K562 (cell line): ENCODE measurements around the gene ADIPOQ. TPM values are rescaled to one million over a fixed set of nuclear protein-coding genes. Genes with fewer than 3 reads are reported as not detected.

Experiments
- ATAC-seq: fragments of 200-7000 bp; cut with Tn5 transposase; 3 replicates; pipeline ENCODE4 v1.9.1; 2020; ENCODE audit warnings: moderate library complexity
- BruUV-seq: library from RNA; stranded (reverse); fragments of 400-500 nt; replicated peaks from 2 replicates; lab custom pipeline; 2021; lab: Mats Ljungman, UMichigan
- CTCF ChIA-PET: fragments of 300-600 bp; formaldehyde crosslinking; extraction: SDS; loops from one replicate; lab custom pipeline; 2021; ENCODE audit warnings: low intra/inter-chr PET ratio; lab: Yijun Ruan, JAX
- POLR2A ChIA-PET: fragments of 300-600, 350-650 bp; sonication (Branson Sonifier 250); formaldehyde crosslinking; extraction: SDS; loops from one replicate; lab custom pipeline; 2021; ENCODE audit warnings: antibody characterized with exemption, inconsistent platforms; lab: Yijun Ruan, JAX
- DNase-seq, 4 experiments: peaks; one replicate each; pipeline versions ENCODE4 v3.0.0 to v3.0.0-alpha.2; 2011 to 2018; ENCODE audit warnings: low spot score in 3 of 4, mixed read lengths in 3 of 4; ENCODE audit errors: extremely low read depth in 1 of 4
- FAIRE-seq: peaks from 2 replicates; lab custom pipeline; 2011; peaks lifted over from hg19 to GRCh38; lab: Jason Lieb, UNC
- H2AFZ ChIP-seq: 2 replicates; pipeline ENCODE4 v1.6.0; 2011; ENCODE audit warnings: low read depth, low read length, control low read depth, inconsistent platforms
- H3K27ac ChIP-seq: fragments of 200-600 bp; 3 replicates; pipeline ENCODE4 v1.8.0; 2011; ENCODE audit warnings: low read depth, mild to moderate bottlenecking, control low read depth, inconsistent platforms, low read length, moderate library complexity, mixed read lengths; ENCODE audit errors: extremely low read depth
- H3K27me3 ChIP-seq, 2 experiments: fragments of 300-600 bp in 1 of 2; 2 replicates in 1 of 2; 3 replicates in 1 of 2; pipeline versions ENCODE4 v1.6.0 to v1.8.0; 2011; ENCODE audit warnings: inconsistent platforms in 2 of 2, low read length in 2 of 2, mild to moderate bottlenecking in 1 of 2, mixed read lengths in 1 of 2, moderate library complexity in 1 of 2; ENCODE audit not compliant: control insufficient read depth in 2 of 2, insufficient read depth in 2 of 2
- H3K36me3 ChIP-seq: fragments of 300-600 bp; 3 replicates; pipeline ENCODE4 v1.8.0; 2011; ENCODE audit warnings: mild to moderate bottlenecking, low read length, inconsistent platforms; ENCODE audit not compliant: control insufficient read depth, insufficient read depth
- H3K4me1 ChIP-seq, 2 experiments: fragments of 200-600 bp in 1 of 2; replicated peaks in 1 of 2; 2 replicates in 1 of 2; 3 replicates in 1 of 2; pipeline versions ENCODE4 v1.5.1 to v1.8.0; 2011; ENCODE audit warnings: inconsistent platforms in 2 of 2, low read length in 2 of 2, mild to moderate bottlenecking in 1 of 2, mixed read lengths in 1 of 2, moderate library complexity in 1 of 2; ENCODE audit not compliant: control insufficient read depth in 2 of 2, insufficient read depth in 2 of 2
- H3K4me2 ChIP-seq: 2 replicates; pipeline ENCODE4 v1.6.1; 2011; ENCODE audit warnings: low read length, control low read depth, inconsistent platforms, mixed read lengths; ENCODE audit not compliant: insufficient read depth
- H3K4me3 ChIP-seq: fragments of 200-600 bp; sonication (generic), shearing (Covaris generic); 2 replicates; pipeline ENCODE4 v1.5.1; 2016; ENCODE audit warnings: control low read depth, inconsistent platforms
- H3K79me2 ChIP-seq: fragments of 200-600 bp; 3 replicates; pipeline ENCODE4 v1.8.0; 2011; ENCODE audit warnings: low read length, inconsistent platforms; ENCODE audit not compliant: control insufficient read depth, insufficient read depth
- H3K9ac ChIP-seq, 2 experiments: 2 replicates each; pipeline versions ENCODE4 v1.6.0 to v1.6.1; 2011; ENCODE audit warnings: low read depth in 2 of 2, low read length in 2 of 2, control low read depth in 1 of 2, inconsistent platforms in 1 of 2, mild to moderate bottlenecking in 1 of 2, mixed read lengths in 1 of 2; ENCODE audit not compliant: insufficient read depth in 1 of 2
- H3K9me1 ChIP-seq: one replicate; pipeline ENCODE4 v1.6.0; 2011; ENCODE audit warnings: inconsistent platforms, mild to moderate bottlenecking, low read length, moderate library complexity; ENCODE audit not compliant: control insufficient read depth, insufficient read depth
- H3K9me3 ChIP-seq: replicated peaks from 2 replicates; pipeline ENCODE4 v1.5.1; 2011; ENCODE audit warnings: low read depth, low read length, inconsistent platforms; ENCODE audit not compliant: control insufficient read depth, insufficient read depth
- H4K20me1 ChIP-seq: replicated peaks from 2 replicates; pipeline ENCODE4 v1.6.1; 2011; ENCODE audit warnings: low read length, inconsistent platforms, mixed read lengths; ENCODE audit not compliant: control insufficient read depth, insufficient read depth
- EP300 ChIP-seq: IDR thresholded peaks from 2 replicates; pipeline ENCODE4 v1.6.1; 2012; ENCODE audit warnings: low read length, improper control_type of control experiment
- HDAC1 ChIP-seq, 2 experiments: fragments of 450-650 bp; IDR thresholded peaks; 2 replicates each; pipeline ENCODE4 v1.6.1; 2016 to 2017; ENCODE audit warnings: inconsistent platforms in 1 of 2, mild to moderate bottlenecking in 1 of 2, moderate library complexity in 1 of 2
- HDAC2 ChIP-seq: fragments of 450-650 bp; IDR thresholded peaks from 2 replicates; pipeline ENCODE4 v1.6.1; 2016; ENCODE audit warnings: mild to moderate bottlenecking
- KDM1A ChIP-seq, 2 experiments: fragments of 450-650 bp; IDR thresholded peaks; 2 replicates each; pipeline ENCODE4 v1.6.1; 2016; ENCODE audit warnings: mild to moderate bottlenecking in 2 of 2
- KHSRP ChIP-seq: fragments of 450-650 bp; IDR thresholded peaks from 2 replicates; pipeline ENCODE4 v1.6.1; 2017
- RCOR1 ChIP-seq, 2 experiments: IDR thresholded peaks; 2 replicates each; pipeline ENCODE4 v1.6.1; 2012; ENCODE audit warnings: low read depth in 2 of 2, low read length in 2 of 2, borderline replicate concordance in 1 of 2, improper control_type of control experiment in 1 of 2
- ZNF311 ChIP-seq: fragments of 250-450 bp; sonication (Bioruptor Pico); IDR thresholded peaks from 2 replicates; pipeline ENCODE4 v1.4.0; 2020; ENCODE audit warnings: mild to moderate bottlenecking, moderate library complexity
- WGBS: fragments of 100-300 bp; shearing (Covaris generic); methylation state at CpG from one replicate; pipeline ENCODE4 v1.1.6; 2016; ENCODE audit warnings: low coverage, mixed read lengths; ENCODE audit not compliant: insufficient coverage; ENCODE audit errors: missing lambda C conversion rate; 5-methylcytosine and 5-hydroxymethylcytosine counted together
- in situ Hi-C: fragments of 300-500 bp; cut with MboI; formaldehyde crosslinking; loops from 4 replicates; pipeline ENCODE4 v1.15.0; 2018; ENCODE audit warnings: inconsistent platforms, mixed read lengths
- intact Hi-C: fragments of 100-400 bp; cut with micrococcal nuclease; formaldehyde crosslinking; loops from 2 replicates; pipeline ENCODE4 v1.14.2; 2022
- polyA plus RNA-seq, 8 experiments: library from polyadenylated mRNA; depleted of rRNA in 4 of 8; stranded (reverse) in 5 of 8; unstranded in 3 of 8; fragments of >200 nt; fragmentation: Nextera tagmentation in 2 of 8; fragmentation: Illumina TruSeq in 1 of 8; extraction: Ambion mirVana in 2 of 8; extraction: Trizol in 1 of 8; gene quantifications; 2 replicates each; pipeline versions ENCODE4 v1.2.1 to v1.2.3, GENCODE V29; 2011 to 2014; ENCODE audit warnings: inconsistent platforms in 1 of 8, missing spikeins in 1 of 8
- total RNA-seq, 7 experiments: library from RNA; depleted of rRNA in 6 of 7; stranded (reverse); fragments of >200 nt in 6 of 7; fragmentation: Illumina TruSeq in 2 of 7; extraction: Trizol in 2 of 7; gene quantifications; 2 replicates each; pipeline versions ENCODE4 v1.2.1 to v1.2.3, GENCODE V29; 2011 to 2021; ENCODE audit warnings: low replicate concordance in 1 of 7

The ADIPOQ gene
- total and polyA plus RNA-seq, 9 of the 15 experiments (the other 6 are each of a cell fraction or from before 2014, with no cell fraction given) = 0.01 to 0.04 (median 0.03) TPM; not detected in 4

DNA sequence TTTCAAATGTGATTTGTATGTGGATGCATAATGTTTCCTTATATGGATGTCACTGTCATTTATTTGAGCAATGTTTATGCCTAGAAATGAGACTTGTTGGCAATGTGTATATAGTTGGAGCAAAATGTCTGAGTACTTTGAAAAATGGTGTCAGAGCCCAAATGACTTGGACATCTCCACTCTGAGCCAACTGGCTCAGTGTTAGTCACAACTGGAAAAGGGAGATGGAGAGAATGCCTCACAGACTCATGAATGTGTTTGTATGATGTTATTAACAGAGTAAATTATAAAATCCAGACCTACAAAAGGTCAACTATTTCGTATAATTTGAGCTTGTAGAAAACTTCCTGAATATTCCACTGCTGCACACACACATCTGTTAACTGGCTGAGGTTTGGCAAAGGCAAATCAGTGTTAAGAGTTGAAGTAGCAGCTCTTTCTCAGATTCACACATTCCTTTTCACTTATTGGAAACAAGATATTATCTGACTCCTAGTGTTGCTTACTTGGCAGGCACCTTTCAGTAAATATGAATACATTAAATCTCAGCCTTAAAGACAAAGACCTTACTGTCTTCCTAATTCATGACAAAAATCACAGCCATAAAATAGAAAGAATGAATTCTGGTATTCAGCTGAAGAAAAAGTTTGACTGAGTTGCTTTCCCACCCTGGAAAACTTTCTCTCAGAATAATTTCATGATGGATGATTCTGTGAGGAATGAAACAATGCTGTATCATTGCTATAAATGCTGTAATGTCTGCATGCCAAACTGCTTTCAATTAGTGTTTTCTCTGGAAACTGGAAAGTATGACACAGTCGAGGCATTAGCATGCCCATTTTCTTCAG lies 27.0 kb downstream of the ADIPOQ start:
- ChIA-PET CTCF (no interaction called here), POLR2A (interaction anchor here (0.8 kb wide), 1 partner anchor 1522 kb away, joined by 3 read pairs; no protein-coding TSS in a partner anchor)
- 14% methylated on average over 2 of the region's 2 CpGs for WGBS
- no TSS peak for BruUV-seq
- Histone ChIP-seq H3K4me2 (no peak overlapping the region), H3K9ac (no peak overlapping the region), H3K9me3 (no peaks in the 10 kb centered on the region; the same call in 1 of the 2 replicates), H2AFZ (no peak overlapping the region), H3K4me3 (no peak overlapping the region), H3K79me2 (no peaks in the 10 kb centered on the region), H3K36me3 (no peaks in the 10 kb centered on the region), H4K20me1 (no peaks in the 10 kb centered on the region), H3K9me1 (no peaks in the 10 kb centered on the region), H3K4me1 (peaks cover 4 to 39% of the 10 kb centered on the region in 2 experiments; a peak in 4 of 5 replicates), H3K27ac (no peak overlapping the region), H3K27me3 (no peaks in the 10 kb centered on the region)
- peak in 1 of 2 experiments; percentile 77; a peak in 2 of 4 replicates for TF ChIP-seq RCOR1 (IDR thresholded peaks at IDR 0.05; ENCODE audit: borderline replicate concordance in 1 of 2, low read depth in 2 of 2, low read length in 2 of 2)
- TF ChIP-seq HDAC1 (IDR thresholded peaks at IDR 0.05) = peak in 1 of 2 experiments; percentile 59; a peak in 1 of 4 replicates
- no peak for TF ChIP-seq KHSRP
- no peak for TF ChIP-seq EP300
- TF ChIP-seq ZNF311 (CRISPR knock-in tag) = peak; percentile 47; the same call in 1 of the 2 replicates
- TF ChIP-seq HDAC2 = 0 out of 2 replicates have a peak, but pooled peaks have one; percentile 41
- TF ChIP-seq KDM1A (IDR thresholded peaks at IDR 0.05) = peak; percentile 91 to 94
- ATAC-seq (no peak), FAIRE-seq (no peak), DNase-seq (no peak)
- in situ Hi-C loops = no loop called here
- intact Hi-C loops = no loop called here
